HCT116 (cell line): ENCODE measurements around the gene ELAPOR1. TPM values are rescaled to one million over a fixed set of nuclear protein-coding genes. Genes with fewer than 3 reads are reported as not detected.
A peak's percentile ranks its signal among the peaks of the same experiment; 100 is the strongest.

Experiments used
- ATAC-seq: fragments of 200-7000 bp; cut with Tn5 transposase; 2 replicates; pipeline ENCODE4 v1.9.1; 2020; ENCODE audit warnings: mild to moderate bottlenecking, moderate library complexity
- BruUV-seq: library from RNA; stranded (reverse); fragments of 400-500 nt; replicated peaks from 2 replicates; lab custom pipeline; 2021; lab: Mats Ljungman, UMichigan
- CTCF ChIA-PET: fragments of 300-600 bp; sonication (Branson Sonifier 250); formaldehyde crosslinking; loops from one replicate; lab custom pipeline; 2021; ENCODE audit warnings: antibody characterized with exemption; lab: Charles Lee
- POLR2A ChIA-PET: fragments of 300-600, 350-600 bp; sonication (Branson Sonifier 250); formaldehyde crosslinking; loops from one replicate; lab custom pipeline; 2021; ENCODE audit warnings: antibody characterized with exemption; lab: Charles Lee
- RAD21 ChIA-PET, 2 experiments: fragments of 300-600 bp; sonication (Branson Sonifier 250); formaldehyde crosslinking; loops; one replicate each; lab custom pipeline; 2023; ENCODE audit warnings: low total read pairs in 2 of 2; ENCODE audit not compliant: uncharacterized antibody in 2 of 2, unreplicated experiment in 2 of 2, low non-redundant PET in 1 of 2; lab: Charles Lee
- DNase-seq: peaks from one replicate; pipeline ENCODE4 v3.0.0-alpha.2; 2010; ENCODE audit warnings: low read depth, low spot score
- H2AFZ ChIP-seq: fragments of 200-600 bp; shearing (Covaris generic), sonication (generic); 2 replicates; pipeline ENCODE4 v1.6.1; 2017; ENCODE audit warnings: low read depth, mixed run types, mixed read lengths, antibody characterized with exemption, low read length; ENCODE audit not compliant: poor library complexity, severe bottlenecking
- H3K27ac ChIP-seq: 2 replicates; pipeline ENCODE4 v1.5.1; 2012; ENCODE audit warnings: low read depth, low read length
- H3K27me3 ChIP-seq: fragments of 200-600 bp; sonication (generic); 2 replicates; pipeline ENCODE4 v1.6.1; 2016; ENCODE audit warnings: mixed run types, low read length, mixed read lengths; ENCODE audit not compliant: insufficient read depth
- H3K36me3 ChIP-seq, 2 experiments: fragments of 200-500 bp in 1 of 2; fragments of 200-600 bp in 1 of 2; sonication (Bioruptor generic) in 1 of 2; sonication (generic) in 1 of 2; 2 replicates each; pipeline versions ENCODE4 v1.5.1 to v1.6.1; 2014 to 2016; ENCODE audit warnings: low read length in 2 of 2, inconsistent platforms in 1 of 2, mixed read lengths in 1 of 2, mixed run types in 1 of 2; ENCODE audit not compliant: insufficient read depth in 2 of 2, control insufficient read depth in 1 of 2
- H3K4me1 ChIP-seq, 2 experiments: fragments of 200-600 bp in 1 of 2; sonication (generic) in 1 of 2; 2 replicates each; pipeline versions ENCODE4 v1.5.1 to v1.6.1; 2012 to 2017; ENCODE audit warnings: low read length in 2 of 2, inconsistent platforms in 1 of 2, mild to moderate bottlenecking in 1 of 2, mixed read lengths in 1 of 2, mixed run types in 1 of 2, moderate library complexity in 1 of 2; ENCODE audit not compliant: insufficient read depth in 2 of 2, control insufficient read depth in 1 of 2
- H3K4me2 ChIP-seq: fragments of 200-600 bp; sonication (generic); 2 replicates; pipeline ENCODE4 v1.6.1; 2017; ENCODE audit warnings: mixed run types, low read length, mixed read lengths
- H3K4me3 ChIP-seq, 2 experiments: fragments of 200-600 bp in 1 of 2; sonication (generic) in 1 of 2; replicated peaks in 1 of 2; 2 replicates each; pipeline ENCODE4 v1.5.1; 2011 to 2016; ENCODE audit warnings: low read length in 2 of 2, control low read depth in 1 of 2, low read depth in 1 of 2, mild to moderate bottlenecking in 1 of 2, mixed read lengths in 1 of 2, mixed run types in 1 of 2
- H3K79me2 ChIP-seq: fragments of 200-600 bp; sonication (generic); 2 replicates; pipeline ENCODE4 v1.6.1; 2017; ENCODE audit warnings: mild to moderate bottlenecking, mixed run types, low read length, moderate library complexity, mixed read lengths; ENCODE audit not compliant: insufficient read depth
- H3K9ac ChIP-seq: fragments of 200-600 bp; sonication (generic); 2 replicates; pipeline ENCODE4 v1.6.1; 2016; ENCODE audit warnings: low read length, mixed read lengths
- H3K9me2 ChIP-seq: fragments of 200-600 bp; sonication (generic), shearing (Covaris generic); 2 replicates; pipeline ENCODE4 v1.6.1; 2017; ENCODE audit warnings: mixed run types, mild to moderate bottlenecking, moderate library complexity; ENCODE audit not compliant: insufficient read depth
- H3K9me3 ChIP-seq, 2 experiments: fragments of 200-500 bp in 1 of 2; fragments of 200-600 bp in 1 of 2; sonication (Bioruptor generic) in 1 of 2; sonication (generic) in 1 of 2; 2 replicates each; pipeline ENCODE4 v1.6.1; 2014 to 2017; ENCODE audit warnings: low read length in 2 of 2, mixed read lengths in 2 of 2, inconsistent platforms in 1 of 2, low read depth in 1 of 2, mild to moderate bottlenecking in 1 of 2, mixed run types in 1 of 2, moderate library complexity in 1 of 2; ENCODE audit not compliant: control insufficient read depth in 1 of 2, insufficient read depth in 1 of 2
- H4K20me1 ChIP-seq: fragments of 200-600 bp; sonication (generic), shearing (Covaris generic); 2 replicates; pipeline ENCODE4 v1.6.1; 2017; ENCODE audit warnings: mixed run types, mild to moderate bottlenecking, moderate library complexity; ENCODE audit not compliant: insufficient read depth
- CBX3 ChIP-seq: IDR thresholded peaks from 2 replicates; pipeline ENCODE4 v1.6.1; 2012; ENCODE audit warnings: low read depth
- EGR1 ChIP-seq: IDR thresholded peaks from 2 replicates; pipeline ENCODE4 v1.6.1; 2012; ENCODE audit warnings: low read depth
- ELF1 ChIP-seq: IDR thresholded peaks from 2 replicates; pipeline ENCODE4 v1.6.1; 2012; ENCODE audit warnings: low read depth, borderline replicate concordance
- EZH2phosphoT487 ChIP-seq: fragments of 200-600 bp; IDR thresholded peaks from 2 replicates; pipeline ENCODE4 v1.6.1; 2018; ENCODE audit warnings: antibody characterized with exemption, borderline replicate concordance
- MAX ChIP-seq: IDR thresholded peaks from 2 replicates; pipeline ENCODE4 v1.6.1; 2012
- POLR2AphosphoS5 ChIP-seq: IDR thresholded peaks from 2 replicates; pipeline ENCODE4 v1.6.1; 2011; ENCODE audit warnings: mild to moderate bottlenecking, low read depth, low read length, moderate library complexity
- SP1 ChIP-seq: IDR thresholded peaks from 2 replicates; pipeline ENCODE4 v1.6.1; 2012; ENCODE audit warnings: low read depth
- ZBTB33 ChIP-seq: IDR thresholded peaks from 2 replicates; pipeline ENCODE4 v1.6.1; 2011; ENCODE audit warnings: mild to moderate bottlenecking, low read length, moderate library complexity; ENCODE audit not compliant: insufficient replicate concordance; ENCODE audit errors: extremely low read depth
- intact Hi-C: fragments of 100-400 bp; cut with micrococcal nuclease; formaldehyde crosslinking; loops from 2 replicates; pipeline ENCODE4 v1.10.0; 2022
- total RNA-seq: library from RNA; stranded (reverse); gene quantifications from one replicate; pipeline ENCODE4 v1.2.1, GENCODE V29; 2021; ENCODE audit not compliant: unreplicated experiment
- TF ChIP-seq, protein P1 (sequence below), 3 experiments: fragments of 200-600 bp in 1 of 3; sonication (generic) in 1 of 3; IDR thresholded peaks in 2 of 3; conservative IDR thresholded peaks in 1 of 3; 2 replicates each; pipeline ENCODE4 v1.5.1; 2012 to 2017; ENCODE audit warnings: low read depth in 2 of 3, low read length in 2 of 3, antibody characterized with exemption in 1 of 3, borderline replicate concordance in 1 of 3, control low read depth in 1 of 3, mild to moderate bottlenecking in 1 of 3, mixed read lengths in 1 of 3, mixed run types in 1 of 3, moderate library complexity in 1 of 3; ENCODE audit not compliant: insufficient read depth in 1 of 3

The ELAPOR1 gene
- total RNA-seq, 1 experiment from 2014 or later, result 0.57 TPM

- H3K9me2 ChIP-seq, result no peaks in the 10 kb centered on the region
- DNase-seq, result no peak
Observed at GRCh38 chr1:109091078-109091838, 22.7 kb upstream of the ELAPOR1 start.

DNA sequence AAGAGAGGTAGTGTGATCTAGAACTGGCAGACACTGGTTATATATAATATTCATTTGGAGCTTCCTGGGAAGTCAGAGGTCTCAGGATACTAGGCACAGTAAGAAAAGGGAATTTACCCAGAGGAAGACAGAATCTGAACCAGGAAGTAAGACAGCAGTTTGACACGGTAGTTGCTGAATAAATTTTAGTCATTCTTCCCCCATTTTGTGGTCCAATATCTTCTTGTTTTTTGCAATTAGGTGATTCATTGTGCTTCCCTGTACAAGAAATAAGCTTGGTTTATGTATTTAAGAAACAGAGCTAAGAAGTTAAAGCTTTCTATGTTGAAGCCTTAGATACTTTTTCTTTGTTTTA, 22.1 kb upstream of the ELAPOR1 start:
- no peaks in the 10 kb centered on the region for H3K9me2 ChIP-seq
- no TSS peak for BruUV-seq
- TF ChIP-seq SP1, result no peak
- TF ChIP-seq, protein P1, sequence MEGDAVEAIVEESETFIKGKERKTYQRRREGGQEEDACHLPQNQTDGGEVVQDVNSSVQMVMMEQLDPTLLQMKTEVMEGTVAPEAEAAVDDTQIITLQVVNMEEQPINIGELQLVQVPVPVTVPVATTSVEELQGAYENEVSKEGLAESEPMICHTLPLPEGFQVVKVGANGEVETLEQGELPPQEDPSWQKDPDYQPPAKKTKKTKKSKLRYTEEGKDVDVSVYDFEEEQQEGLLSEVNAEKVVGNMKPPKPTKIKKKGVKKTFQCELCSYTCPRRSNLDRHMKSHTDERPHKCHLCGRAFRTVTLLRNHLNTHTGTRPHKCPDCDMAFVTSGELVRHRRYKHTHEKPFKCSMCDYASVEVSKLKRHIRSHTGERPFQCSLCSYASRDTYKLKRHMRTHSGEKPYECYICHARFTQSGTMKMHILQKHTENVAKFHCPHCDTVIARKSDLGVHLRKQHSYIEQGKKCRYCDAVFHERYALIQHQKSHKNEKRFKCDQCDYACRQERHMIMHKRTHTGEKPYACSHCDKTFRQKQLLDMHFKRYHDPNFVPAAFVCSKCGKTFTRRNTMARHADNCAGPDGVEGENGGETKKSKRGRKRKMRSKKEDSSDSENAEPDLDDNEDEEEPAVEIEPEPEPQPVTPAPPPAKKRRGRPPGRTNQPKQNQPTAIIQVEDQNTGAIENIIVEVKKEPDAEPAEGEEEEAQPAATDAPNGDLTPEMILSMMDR (IDR thresholded peaks at IDR 0.05 in 2 of 3, conservative IDR thresholded peaks at IDR 0.05 in 1 of 3; ENCODE audit: borderline replicate concordance in 1 of 3, insufficient read depth in 1 of 3, low read depth in 2 of 3, low read length in 2 of 3), result no peak
- TF ChIP-seq POLR2AphosphoS5, result no peak
- TF ChIP-seq ELF1, result no peak
- no peak for TF ChIP-seq ZBTB33
- TF ChIP-seq CBX3, result no peak
- TF ChIP-seq, all 23 proteins: peak for 0
- H3K4me2 ChIP-seq, result peak overlapping the region; percentile 87
- H3K79me2 ChIP-seq, result peaks cover 24% of the 10 kb centered on the region
- H3K9me3 ChIP-seq, result no peaks in the 10 kb centered on the region
- CTCF ChIA-PET, result interaction anchor here (2.5 kb wide), 1 partner anchor 9 kb away, joined by 21 read pairs; no protein-coding TSS in a partner anchor
- no peak overlapping the region for H2AFZ ChIP-seq
- RAD21 ChIA-PET, result no interaction called here
- no peaks in the 10 kb centered on the region for H3K27me3 ChIP-seq
- H4K20me1 ChIP-seq, result no peaks in the 10 kb centered on the region
- H3K36me3 ChIP-seq, result peaks cover 0 to 7% of the 10 kb centered on the region in 2 experiments; a peak in 1 of 4 replicates
- H3K9ac ChIP-seq, result peak overlapping the region; percentile 71
- ATAC-seq (no peak), DNase-seq (no peak)
- POLR2A ChIA-PET, result interaction anchor here (1.0 to 2.1 kb wide), 2 partner anchors 8 to 16 kb away, joined by 4 to 7 read pairs; partner anchors contain the start of gene TAF13
- H3K4me3 ChIP-seq, result peak overlapping the region; percentile 81 to 87
- peak overlapping the region; percentile 65; the same call in 1 of the 2 replicates for H3K27ac ChIP-seq
- intact Hi-C loops, result no loop called here
- peaks cover 5 to 27% of the 10 kb centered on the region in 2 experiments; a peak in 3 of 4 replicates for H3K4me1 ChIP-seq

More at GRCh38 chr1:109091078-109091838, 22.7 kb upstream of the ELAPOR1 start:
- peak overlapping the region; percentile 65 for H3K27ac ChIP-seq
- peak overlapping the region; percentile 87 for H3K4me2 ChIP-seq
- intact Hi-C loops, result no loop called here
- peak overlapping the region; percentile 75 for H2AFZ ChIP-seq
- no peaks in the 10 kb centered on the region for H3K9me3 ChIP-seq
- peak overlapping the region; percentile 81 to 87 for H3K4me3 ChIP-seq
- no peaks in the 10 kb centered on the region for H3K27me3 ChIP-seq
- peaks cover 5 to 27% of the 10 kb centered on the region in 2 experiments; a peak in 3 of 4 replicates for H3K4me1 ChIP-seq
- H3K79me2 ChIP-seq, result peaks cover 24% of the 10 kb centered on the region
- TF ChIP-seq MAX (peak; percentile 10; the same call in 1 of the 2 replicates), ELF1 (no peak), EZH2phosphoT487 (no peak), EGR1 (no peak)
- ChIA-PET RAD21 (no interaction called here), POLR2A (interaction anchor here (1.0 to 2.1 kb wide), 3 partner anchors 9 to 15 kb away, joined by 4 to 18 read pairs (median 7); partner anchors contain the start of gene TAF13), CTCF (interaction anchor here (1.5 to 2.5 kb wide), 2 partner anchors 9 to 15 kb away, joined by 3 to 21 read pairs; partner anchors contain the start of gene TAF13)
- H4K20me1 ChIP-seq, result no peaks in the 10 kb centered on the region
- ATAC-seq, result peak; percentile 83
- peak overlapping the region; percentile 71 for H3K9ac ChIP-seq
- BruUV-seq, result TSS peak; percentile 55
- H3K36me3 ChIP-seq, result peaks cover 0 to 7% of the 10 kb centered on the region in 2 experiments; a peak in 1 of 4 replicates
